ENCODE results near the gene LZTS3. TPM values are rescaled to one million over a fixed set of nuclear protein-coding genes. Genes with fewer than 3 reads are reported as not detected.
"Not testable (repeated sequence)": the region's sequence is repeated elsewhere in the genome, so short reads cannot be mapped to it uniquely, and the experiment has no call there.

The LZTS3 gene
- total and polyA plus RNA-seq, 8 donors, result 7.1 to 21.0 (median 9.4) TPM

DNA sequence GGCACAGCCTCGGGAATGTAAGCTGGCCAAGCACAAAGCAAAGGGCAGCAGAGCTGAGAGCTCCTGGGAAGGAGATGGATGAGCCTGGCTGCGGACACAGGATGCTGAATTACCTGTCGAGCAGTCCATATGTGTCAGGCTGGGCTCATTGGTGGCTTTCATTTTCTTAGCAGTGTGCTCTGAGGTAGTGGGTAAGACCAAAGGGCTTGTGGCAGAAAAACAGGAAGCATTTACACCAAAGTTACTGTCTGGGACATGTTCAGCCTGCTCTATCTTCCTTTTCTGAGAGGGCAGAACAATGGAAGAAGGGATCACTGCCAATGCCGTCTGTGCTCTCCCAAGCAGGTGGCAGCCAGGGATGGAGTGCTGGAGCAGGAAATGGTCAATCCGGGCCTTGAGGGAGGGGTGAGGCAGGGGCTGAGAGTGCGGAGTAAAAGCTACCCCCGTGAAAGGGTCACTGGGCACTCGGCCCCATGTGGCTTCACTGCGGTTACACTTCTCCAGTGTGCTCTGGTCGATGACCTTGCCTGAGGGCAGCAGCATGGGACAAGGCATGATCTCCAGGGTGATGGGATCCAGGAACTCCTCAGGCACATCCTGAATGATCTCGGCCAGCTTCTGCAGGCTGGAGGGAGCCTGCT is 52.0 kb downstream of the LZTS3 start:
- H3K9me3 ChIP-seq, result no peaks in the 10 kb centered on the region
- H3K27ac ChIP-seq, result no peak overlapping the region
- no peak overlapping the region for H3K4me3 ChIP-seq
- TF ChIP-seq, protein P1, sequence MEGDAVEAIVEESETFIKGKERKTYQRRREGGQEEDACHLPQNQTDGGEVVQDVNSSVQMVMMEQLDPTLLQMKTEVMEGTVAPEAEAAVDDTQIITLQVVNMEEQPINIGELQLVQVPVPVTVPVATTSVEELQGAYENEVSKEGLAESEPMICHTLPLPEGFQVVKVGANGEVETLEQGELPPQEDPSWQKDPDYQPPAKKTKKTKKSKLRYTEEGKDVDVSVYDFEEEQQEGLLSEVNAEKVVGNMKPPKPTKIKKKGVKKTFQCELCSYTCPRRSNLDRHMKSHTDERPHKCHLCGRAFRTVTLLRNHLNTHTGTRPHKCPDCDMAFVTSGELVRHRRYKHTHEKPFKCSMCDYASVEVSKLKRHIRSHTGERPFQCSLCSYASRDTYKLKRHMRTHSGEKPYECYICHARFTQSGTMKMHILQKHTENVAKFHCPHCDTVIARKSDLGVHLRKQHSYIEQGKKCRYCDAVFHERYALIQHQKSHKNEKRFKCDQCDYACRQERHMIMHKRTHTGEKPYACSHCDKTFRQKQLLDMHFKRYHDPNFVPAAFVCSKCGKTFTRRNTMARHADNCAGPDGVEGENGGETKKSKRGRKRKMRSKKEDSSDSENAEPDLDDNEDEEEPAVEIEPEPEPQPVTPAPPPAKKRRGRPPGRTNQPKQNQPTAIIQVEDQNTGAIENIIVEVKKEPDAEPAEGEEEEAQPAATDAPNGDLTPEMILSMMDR (IDR thresholded peaks at IDR 0.05), result no peak
- intact Hi-C loops (cut with DNase I), result no loop called here
- no peak for ATAC-seq
- no peak for DNase-seq
- no peaks in the 10 kb centered on the region for H3K27me3 ChIP-seq
- peaks cover 0 to 33% of the 10 kb centered on the region in 2 donors for H3K36me3 ChIP-seq
- H3K4me1 ChIP-seq, result peaks cover 0 to 12% of the 10 kb centered on the region in 2 donors

DNA sequence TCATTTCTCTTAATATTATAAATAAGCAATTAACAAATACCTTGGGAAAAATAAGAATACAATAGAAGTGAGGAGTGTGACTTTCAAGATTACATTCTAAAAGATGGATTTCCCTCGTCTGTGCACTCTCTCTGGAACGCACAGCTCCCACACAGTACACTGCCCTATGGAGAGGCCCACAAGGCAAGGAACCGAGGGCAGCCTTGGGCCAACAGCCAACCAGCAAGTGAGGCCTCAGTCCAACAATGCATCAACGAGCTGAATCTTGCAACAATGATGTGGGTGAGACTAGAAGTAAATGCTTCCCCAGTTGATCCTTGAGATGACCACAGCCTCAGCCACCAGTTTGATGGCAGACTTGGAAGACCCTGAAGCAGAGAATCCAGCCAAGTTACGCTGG is 54.3 kb downstream of the LZTS3 start:
- Histone ChIP-seq H3K27ac (no peak overlapping the region), H3K9me3 (no peaks in the 10 kb centered on the region), H3K4me3 (no peak overlapping the region), H3K27me3 (no peaks in the 10 kb centered on the region), H3K4me1 (peaks cover 2 to 24% of the 10 kb centered on the region in 2 donors), H3K36me3 (peaks cover 0 to 37% of the 10 kb centered on the region in 2 donors)
- no peak for DNase-seq
- intact Hi-C loops (cut with DNase I), result loop anchor here in 1 of 2 donors (10.0 kb wide), 1 partner anchor 64 kb away; no protein-coding TSS in a partner anchor
- ATAC-seq, result no peak
- TF ChIP-seq, protein P1 (IDR thresholded peaks at IDR 0.05), result no peak

GRCh38 chr20:3117839-3118379 is 55.4 kb downstream of the LZTS3 start:
- not testable (repeated sequence) for H3K9me3 ChIP-seq, H3K27me3 ChIP-seq, H3K4me3 ChIP-seq
- H3K27ac ChIP-seq, result peak overlapping the region in 1 of 2 donors; percentile 40
- peaks cover 0 to 34% of the 10 kb centered on the region in 2 donors for H3K36me3 ChIP-seq
- intact Hi-C loops (cut with DNase I), result loop anchor here in 1 of 2 donors (10.0 kb wide), 1 partner anchor 63 kb away; no protein-coding TSS in a partner anchor
- TF ChIP-seq, protein P1 (IDR thresholded peaks at IDR 0.05), result peak; percentile 42 to 66
- ATAC-seq (peak; percentile 92), DNase-seq (peak in 3 of 4 donors; percentile 60 to 88 (median 73))
- peaks cover 2 to 29% of the 10 kb centered on the region in 2 donors for H3K4me1 ChIP-seq

DNA sequence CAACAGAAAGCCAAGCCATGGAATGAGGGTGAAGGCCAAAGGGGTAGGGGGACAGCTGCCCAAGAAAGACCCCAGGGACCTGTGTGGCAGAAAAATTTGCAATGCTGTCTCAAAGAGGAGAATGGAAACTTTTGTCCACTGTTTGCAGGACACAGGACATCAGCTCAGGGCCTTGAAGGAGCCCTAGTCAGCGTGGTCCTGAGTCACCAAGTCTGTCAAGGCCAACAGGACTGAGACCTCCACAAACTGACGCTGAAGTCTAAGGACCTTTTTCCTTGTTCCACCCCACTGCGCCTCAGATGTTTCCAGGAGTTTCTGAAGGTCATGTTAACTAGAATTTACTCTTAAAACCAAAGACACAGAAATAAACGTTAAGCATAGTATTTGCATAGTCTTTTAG is 57.0 kb downstream of the LZTS3 start:
- H3K36me3 ChIP-seq, result peaks cover 0 to 18% of the 10 kb centered on the region in 2 donors
- no peaks in the 10 kb centered on the region for H3K9me3 ChIP-seq
- no peak overlapping the region for H3K27ac ChIP-seq
- TF ChIP-seq, protein P1 (IDR thresholded peaks at IDR 0.05), result no peak
- no peaks in the 10 kb centered on the region for H3K27me3 ChIP-seq
- intact Hi-C loops (cut with DNase I), result loop anchor here in 1 of 2 donors (10.0 kb wide), 1 partner anchor 62 kb away; no protein-coding TSS in a partner anchor
- peaks cover 2 to 29% of the 10 kb centered on the region in 2 donors for H3K4me1 ChIP-seq
- H3K4me3 ChIP-seq, result no peak overlapping the region
- DNase-seq (no peak), ATAC-seq (no peak)

Measured in left lung (tissue), 10 donors.